SIG-M5 treated with dmso at 0.1 percent for 504 hours (cell line): ENCODE results near the gene FMNL2.
"Not testable (repeated sequence)": the region's sequence is repeated elsewhere in the genome, so short reads cannot be mapped to it uniquely, and the experiment has no call there.

Experiments used
- DNase-seq: peaks from one replicate; lab custom pipeline; 2025; ENCODE audit not compliant: unreplicated experiment; lab: John Stamatoyannopoulos, UW

Gene FMNL2

GRCh38 chr2:152335016-152335725, at the start of gene FMNL2:
TSS of gene FMNL2 (plus strand) at chr2:152335174.
- DNase-seq = peak; percentile 37

GRCh38 chr2:152292991-152293390, 42.0 kb upstream of the FMNL2 start:
- DNase-seq = no peak

GRCh38 chr2:152297715-152298114, 37.3 kb upstream of the FMNL2 start:
- DNase-seq = no peak

- DNase-seq = no peak
Observed at GRCh38 chr2:152298754-152299153, 36.2 kb upstream of the FMNL2 start.

- DNase-seq = no peak
Observed at GRCh38 chr2:152301131-152301530, 33.8 kb upstream of the FMNL2 start.

GRCh38 chr2:152303951-152304350, 31.0 kb upstream of the FMNL2 start:
- no peak for DNase-seq

- DNase-seq = no peak
Observed at GRCh38 chr2:152304836-152305235, 30.1 kb upstream of the FMNL2 start.

GRCh38 chr2:152307863-152308262, 27.1 kb upstream of the FMNL2 start:
- no peak for DNase-seq

- DNase-seq = no peak
Observed at GRCh38 chr2:152309352-152310214, 25.4 kb upstream of the FMNL2 start.

- DNase-seq = no peak
Observed at GRCh38 chr2:152319822-152320570, 15.0 kb upstream of the FMNL2 start.

- DNase-seq = no peak
Observed at GRCh38 chr2:152320814-152321213, 14.2 kb upstream of the FMNL2 start.

- no peak for DNase-seq
Observed at GRCh38 chr2:152322222-152322621, 12.8 kb upstream of the FMNL2 start.

GRCh38 chr2:152325126-152325525, 9.8 kb upstream of the FMNL2 start:
- not testable (repeated sequence) for DNase-seq

GRCh38 chr2:152326710-152327109, 8.3 kb upstream of the FMNL2 start:
- DNase-seq = no peak

GRCh38 chr2:152328013-152328412, 7.0 kb upstream of the FMNL2 start:
- DNase-seq = no peak

GRCh38 chr2:152330235-152330866, 4.6 kb upstream of the FMNL2 start:
- no peak for DNase-seq

GRCh38 chr2:152334701-152335015, 316 bp upstream of the FMNL2 start:
- no peak for DNase-seq

- DNase-seq = no peak
Observed at GRCh38 chr2:152335726-152336118, 748 bp downstream of the FMNL2 start.

- DNase-seq = no peak
Observed at GRCh38 chr2:152336119-152336853, 1.3 kb downstream of the FMNL2 start.

- no peak for DNase-seq
Observed at GRCh38 chr2:152336854-152337510, 2.0 kb downstream of the FMNL2 start.
